ENCODE data around the gene CMTM7. TPM values are rescaled to one million over a fixed set of nuclear protein-coding genes. Genes with fewer than 3 reads are reported as not detected.
"Not testable (repeated sequence)": the region's sequence is repeated elsewhere in the genome, so short reads cannot be mapped to it uniquely, and the experiment has no call there.

CMTM7 gene
- total RNA-seq, 2 donors from 2014 or later: 8.0 to 10.2 TPM

GRCh38 chr3:32450992-32451659, 59.5 kb downstream of the CMTM7 start:
- intact Hi-C loops (cut with DNase I): no loop called here
- ATAC-seq (no peak), DNase-seq (no peak)

GRCh38 chr3:32452009-32452408, 60.4 kb downstream of the CMTM7 start:
- ATAC-seq (no peak), DNase-seq (no peak)
- intact Hi-C loops (cut with DNase I): no loop called here

GRCh38 chr3:32453346-32453745, 61.7 kb downstream of the CMTM7 start:
- intact Hi-C loops (cut with DNase I): no loop called here
- no peak for DNase-seq
- no peak for ATAC-seq

GRCh38 chr3:32454111-32454510, 62.5 kb downstream of the CMTM7 start:
- ATAC-seq: no peak
- intact Hi-C loops (cut with DNase I): no loop called here
- DNase-seq: no peak

GRCh38 chr3:32454731-32455608, 63.3 kb downstream of the CMTM7 start:
- intact Hi-C loops (cut with DNase I): no loop called here
- no peak for ATAC-seq
- DNase-seq: no peak

GRCh38 chr3:32455609-32456428, 64.2 kb downstream of the CMTM7 start:
- ATAC-seq: no peak
- intact Hi-C loops (cut with DNase I): no loop called here
- DNase-seq: no peak

GRCh38 chr3:32456429-32457130, 64.9 kb downstream of the CMTM7 start:
- ATAC-seq (no peak), DNase-seq (no peak)
- intact Hi-C loops (cut with DNase I): no loop called here

GRCh38 chr3:32457971-32458471, 66.4 kb downstream of the CMTM7 start:
- intact Hi-C loops (cut with DNase I): no loop called here
- peak; percentile 36 to 50 for ATAC-seq
- no peak for DNase-seq

- intact Hi-C loops (cut with DNase I): no loop called here
- DNase-seq (no peak), ATAC-seq (no peak)
Observed at GRCh38 chr3:32459450-32459849, 67.8 kb downstream of the CMTM7 start.

GRCh38 chr3:32460031-32460749, 68.5 kb downstream of the CMTM7 start:
- peak; percentile 24 to 56 for ATAC-seq
- DNase-seq: no peak
- intact Hi-C loops (cut with DNase I): no loop called here

- DNase-seq; intact Hi-C loops (cut with DNase I); ATAC-seq: not testable (repeated sequence)
Observed at GRCh38 chr3:32460817-32461496, 69.3 kb downstream of the CMTM7 start.

- ATAC-seq; intact Hi-C loops (cut with DNase I): not testable (repeated sequence)
Observed at GRCh38 chr3:32462191-32462986, 70.7 kb downstream of the CMTM7 start.

GRCh38 chr3:32463415-32463814, 71.8 kb downstream of the CMTM7 start:
- intact Hi-C loops (cut with DNase I); ATAC-seq; DNase-seq: not testable (repeated sequence)

More at GRCh38 chr3:32462191-32462986, 70.7 kb downstream of the CMTM7 start:
- not testable (repeated sequence) for DNase-seq

GRCh38 chr3:32464726-32465125, 73.1 kb downstream of the CMTM7 start:
- ATAC-seq, DNase-seq: not testable (repeated sequence)
- intact Hi-C loops (cut with DNase I): loop anchor here (5.0 kb wide), 3 partner anchors 82 to 287 kb away; no protein-coding TSS in a partner anchor

- not testable (repeated sequence) for ATAC-seq, DNase-seq
- intact Hi-C loops (cut with DNase I): loop anchor here (5.0 kb wide), 3 partner anchors 85 to 290 kb away; no protein-coding TSS in a partner anchor
Observed at GRCh38 chr3:32466808-32467207, 75.2 kb downstream of the CMTM7 start.

GRCh38 chr3:32467333-32468070, 75.8 kb downstream of the CMTM7 start:
- DNase-seq (peak; percentile 71), ATAC-seq (peak; percentile 89 to 91)
- intact Hi-C loops (cut with DNase I): loop anchor here (2.0 to 5.0 kb wide), 4 partner anchors 85 to 290 kb away; no protein-coding TSS in a partner anchor
